Stimulated activated CD4-positive, alpha-beta T cell treated with anti-CD3 and anti-CD28 coated beads, Interleukin-4, amount 100 ng/mL, for 48 hours (primary cell): ENCODE data around the gene ILDR1.
"Not testable (repeated sequence)": the region's sequence is repeated elsewhere in the genome, so short reads cannot be mapped to it uniquely, and the experiment has no call there.

Source experiments
- DNase-seq, 2 donors: peaks; one replicate each; pipeline ENCODE4 v3.0.0-alpha.2; 2020; ENCODE audit warnings: low read depth in 2 of 2

The ILDR1 gene

GRCh38 chr3:121948641-121949040 lies 73.4 kb downstream of the ILDR1 start:
- DNase-seq: no peak

GRCh38 chr3:121943431-121943830 lies 78.6 kb downstream of the ILDR1 start:
- no peak for DNase-seq

- DNase-seq: no peak
Measured at GRCh38 chr3:121942116-121942786, 79.8 kb downstream of the ILDR1 start.

- DNase-seq: no peak
Measured at GRCh38 chr3:121941592-121941991, 80.5 kb downstream of the ILDR1 start.

- DNase-seq: not testable (repeated sequence)
Measured at GRCh38 chr3:121938141-121938855, 83.7 kb downstream of the ILDR1 start.
